Measurements from ENCODE around the gene CSMD2. TPM values are rescaled to one million over a fixed set of nuclear protein-coding genes. Genes with fewer than 3 reads are reported as not detected.

Gene CSMD2
- total and polyA plus RNA-seq, 2 of the 4 experiments (the other 2 are of a cell fraction) = under 0.01 to 0.36 TPM

DNA sequence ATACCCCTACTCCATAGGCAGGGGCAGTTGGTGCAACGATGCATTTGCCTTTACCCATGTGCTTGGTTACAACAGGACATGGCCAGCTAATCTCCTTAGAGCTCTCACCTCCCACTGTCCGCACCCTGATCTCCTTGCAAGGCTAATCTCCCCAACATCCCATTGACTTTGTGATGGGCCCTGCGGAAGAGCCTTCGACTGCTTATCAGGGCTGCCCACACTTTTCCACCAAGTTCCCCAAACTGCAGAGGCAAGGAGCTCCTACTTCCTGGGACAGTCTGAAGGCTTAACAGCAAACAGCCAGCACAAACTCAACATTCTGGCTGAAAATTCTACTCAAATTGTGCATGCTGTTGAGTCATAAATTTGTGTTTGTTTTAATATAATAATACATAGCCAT, 47.6 kb upstream of the CSMD2 start:
- H4K91ac ChIP-seq (ENCODE audit: insufficient read depth, low read depth, low read length) = no peak overlapping the region
- no peak overlapping the region for H2AK9ac ChIP-seq (replicated peaks; ENCODE audit: low read depth, low read length, poor library complexity)
- dilution Hi-C loops (cut with HindIII; ENCODE audit: low sequenced_read_pairs, unreplicated experiment) (no loop called here), intact Hi-C loops (cut with micrococcal nuclease) (no loop called here), in situ Hi-C loops (cut with MboI; ENCODE audit: low sequenced_read_pairs) (no loop called here)
- H3K27me3 ChIP-seq (ENCODE audit: control insufficient read depth, insufficient read depth, low read length) = no peaks in the 10 kb centered on the region
- H3K9me1 ChIP-seq (ENCODE audit: insufficient read depth, low read length) = no peaks in the 10 kb centered on the region
- POLR2A ChIA-PET (ENCODE audit: unreplicated experiment) = no interaction called here
- CTCF ChIA-PET = no interaction called here
- H3K4me1 ChIP-seq (ENCODE audit: control insufficient read depth, insufficient read depth, low read length) = no peaks in the 10 kb centered on the region
- H3K27ac ChIP-seq (ENCODE audit: insufficient read depth, low read length) = no peak overlapping the region
- no peak overlapping the region for H3K18ac ChIP-seq (ENCODE audit: low read depth, low read length)
- H4K20me1 ChIP-seq (ENCODE audit: insufficient read depth, low read length) = no peaks in the 10 kb centered on the region
- no peak overlapping the region for H2BK120ac ChIP-seq (ENCODE audit: low read depth, low read length)
- no peak overlapping the region for H4K5ac ChIP-seq (ENCODE audit: low read depth, low read length)
- no peak overlapping the region for H3K56ac ChIP-seq (ENCODE audit: extremely low read depth, insufficient read depth, low read length)
- BruUV-seq (replicated peaks) = no TSS peak
- no peak overlapping the region for H2BK5ac ChIP-seq (ENCODE audit: low read depth, low read length, poor library complexity, severe bottlenecking)
- no peak for TF ChIP-seq CHD1 (IDR thresholded peaks at IDR 0.05; ENCODE audit: low read depth, low read length)
- TF ChIP-seq BHLHE40 (IDR thresholded peaks at IDR 0.05; ENCODE audit: low read depth, low read length) = no peak
- TF ChIP-seq CEBPB (IDR thresholded peaks at IDR 0.05; ENCODE audit: low read depth, low read length) = no peak
- no peak for TF ChIP-seq FOS (IDR thresholded peaks at IDR 0.05; ENCODE audit: low read depth, low read length)
- TF ChIP-seq CTCF (conservative IDR thresholded peaks at IDR 0.05; ENCODE audit: low read depth, low read length) = no peak
- TF ChIP-seq RFX5 (IDR thresholded peaks at IDR 0.05; ENCODE audit: low read depth, low read length) = no peak
- TF ChIP-seq USF2 (IDR thresholded peaks at IDR 0.05; ENCODE audit: low read depth, low read length) = no peak
- TF ChIP-seq, protein P1, sequence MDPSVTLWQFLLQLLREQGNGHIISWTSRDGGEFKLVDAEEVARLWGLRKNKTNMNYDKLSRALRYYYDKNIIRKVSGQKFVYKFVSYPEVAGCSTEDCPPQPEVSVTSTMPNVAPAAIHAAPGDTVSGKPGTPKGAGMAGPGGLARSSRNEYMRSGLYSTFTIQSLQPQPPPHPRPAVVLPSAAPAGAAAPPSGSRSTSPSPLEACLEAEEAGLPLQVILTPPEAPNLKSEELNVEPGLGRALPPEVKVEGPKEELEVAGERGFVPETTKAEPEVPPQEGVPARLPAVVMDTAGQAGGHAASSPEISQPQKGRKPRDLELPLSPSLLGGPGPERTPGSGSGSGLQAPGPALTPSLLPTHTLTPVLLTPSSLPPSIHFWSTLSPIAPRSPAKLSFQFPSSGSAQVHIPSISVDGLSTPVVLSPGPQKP (IDR thresholded peaks at IDR 0.05; ENCODE audit: borderline replicate concordance, low read depth, low read length) = no peak
- TF ChIP-seq MAZ (IDR thresholded peaks at IDR 0.05; ENCODE audit: borderline replicate concordance, low read depth, low read length) = no peak
- no peak for TF ChIP-seq MXI1 (IDR thresholded peaks at IDR 0.05; ENCODE audit: borderline replicate concordance, low read depth, low read length)
- no peak for TF ChIP-seq RCOR1 (IDR thresholded peaks at IDR 0.05; ENCODE audit: insufficient replicate concordance, low read length)
- no peak for TF ChIP-seq NFE2L2 (IDR thresholded peaks at IDR 0.05; ENCODE audit: low read depth, low read length)
- TF ChIP-seq POLR2A (IDR thresholded peaks at IDR 0.05; ENCODE audit: low read depth, low read length) = no peak
- no peak for TF ChIP-seq RAD21 (IDR thresholded peaks at IDR 0.05; ENCODE audit: low read length)
- no peak for TF ChIP-seq MAFK (IDR thresholded peaks at IDR 0.05; ENCODE audit: low read depth, low read length)
- TF ChIP-seq SMC3 (IDR thresholded peaks at IDR 0.05; ENCODE audit: low read depth, low read length) = no peak
- DNase-seq = no peak
- H3K23ac ChIP-seq (ENCODE audit: low read depth, low read length) = no peak overlapping the region
- WGBS, 2 experiments (ENCODE audit: extremely low coverage in 2 of 2, insufficient read length in 1 of 2) = 61% methylated on average over 3 of the region's 4 CpGs; no CpG with 5 or more reads in 1 of the 2 experiments
- H3K14ac ChIP-seq (replicated peaks; ENCODE audit: low read depth, low read length) = no peak overlapping the region
- H2BK15ac ChIP-seq (ENCODE audit: low read depth, low read length) = no peak overlapping the region
- no peaks in the 10 kb centered on the region for H3K79me1 ChIP-seq (ENCODE audit: low read depth in 1 of 2, low read length in 2 of 2)
- H3K4ac ChIP-seq (ENCODE audit: low read depth, low read length) = no peak overlapping the region
- H2AK5ac ChIP-seq (ENCODE audit: low read depth, low read length) = no peak overlapping the region
- H2AFZ ChIP-seq (replicated peaks; ENCODE audit: low read length, poor library complexity) = no peak overlapping the region
- no peak overlapping the region for H2BK20ac ChIP-seq (ENCODE audit: low read depth, low read length)
- no peak overlapping the region for H4K8ac ChIP-seq (ENCODE audit: low read depth in 2 of 2, low read length in 2 of 2)
- no peak for ATAC-seq (ENCODE audit: low read depth)
- H3K36me3 ChIP-seq (ENCODE audit: control insufficient read depth, insufficient read depth, low read length) = no peaks in the 10 kb centered on the region
- peaks cover 36% of the 10 kb centered on the region for H3K9me3 ChIP-seq (ENCODE audit: control insufficient read depth, insufficient read depth, low read length)
- no peak overlapping the region for H3K9ac ChIP-seq (ENCODE audit: low read depth, low read length)
- no peak overlapping the region for H3K4me2 ChIP-seq (ENCODE audit: low read depth, low read length)
- no peak overlapping the region for H3K4me3 ChIP-seq (ENCODE audit: insufficient read depth, low read depth, low read length)
